HS-5 (cell line): ENCODE measurements around the gene NCAN.

Experiments
- DNase-seq: peaks from one replicate; pipeline ENCODE4 v3.0.0-alpha.2; 2012; ENCODE audit warnings: low read depth

The NCAN gene

GRCh38 chr19:19294914-19295313, 83.2 kb downstream of the NCAN start:
- DNase-seq: no peak

- DNase-seq: no peak
These were observed 85.4 kb downstream of the NCAN start for GRCh38 chr19:19296953-19297689.

DNA sequence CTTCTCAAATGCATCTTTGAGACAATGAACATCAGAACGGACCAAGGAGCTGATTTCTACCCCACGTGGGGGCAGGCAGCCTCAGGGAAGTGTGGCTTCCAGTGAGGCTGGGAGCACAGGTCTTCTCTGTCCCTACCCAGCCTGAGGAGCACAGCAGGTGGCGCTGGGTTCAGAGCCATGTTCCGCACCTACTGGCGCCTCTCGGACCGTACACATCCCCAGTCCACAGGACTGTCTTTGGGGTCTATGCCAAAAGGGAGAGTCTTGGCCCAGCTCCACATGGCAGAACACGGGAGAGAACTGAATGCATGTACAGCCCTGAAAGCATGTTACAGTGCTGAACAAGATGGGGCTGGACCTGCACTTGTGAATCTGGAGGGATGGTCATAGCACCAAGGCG, 86.0 kb downstream of the NCAN start:
- no peak for DNase-seq

- DNase-seq: no peak
These were observed 88.9 kb downstream of the NCAN start for GRCh38 chr19:19300613-19301012.
